ENCODE results near the gene NUP188.

DNA sequence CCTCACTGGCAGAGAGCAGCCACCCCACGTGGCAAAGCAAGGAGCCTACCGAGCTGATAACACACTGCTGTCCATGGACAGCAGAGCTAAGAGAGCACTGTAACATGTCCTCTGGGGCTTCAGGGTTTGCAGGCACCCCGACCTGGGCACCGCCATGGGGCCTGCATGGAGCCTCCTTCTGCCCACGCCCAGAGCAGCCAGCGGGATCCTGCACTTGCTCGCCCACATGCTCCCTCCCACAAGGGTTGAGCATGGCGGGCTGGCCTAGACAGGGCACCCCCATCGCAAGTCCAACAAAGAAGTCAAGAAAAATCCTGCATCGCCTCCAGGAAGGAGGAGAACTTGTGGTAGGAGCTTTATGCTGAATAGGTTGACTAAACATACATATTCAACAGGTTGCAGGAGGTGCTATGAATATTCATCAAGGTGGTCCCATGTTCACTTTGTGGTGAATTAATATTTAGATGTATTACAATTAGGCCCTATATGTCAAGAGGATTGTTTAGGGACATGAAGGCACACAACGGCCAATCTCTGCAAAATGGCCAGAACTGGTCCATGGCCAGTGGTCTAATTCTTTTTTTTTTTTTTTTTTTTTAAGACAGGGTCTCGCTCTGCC is 85.2 kb downstream of the NUP188 start:
- TF ChIP-seq, protein P1, sequence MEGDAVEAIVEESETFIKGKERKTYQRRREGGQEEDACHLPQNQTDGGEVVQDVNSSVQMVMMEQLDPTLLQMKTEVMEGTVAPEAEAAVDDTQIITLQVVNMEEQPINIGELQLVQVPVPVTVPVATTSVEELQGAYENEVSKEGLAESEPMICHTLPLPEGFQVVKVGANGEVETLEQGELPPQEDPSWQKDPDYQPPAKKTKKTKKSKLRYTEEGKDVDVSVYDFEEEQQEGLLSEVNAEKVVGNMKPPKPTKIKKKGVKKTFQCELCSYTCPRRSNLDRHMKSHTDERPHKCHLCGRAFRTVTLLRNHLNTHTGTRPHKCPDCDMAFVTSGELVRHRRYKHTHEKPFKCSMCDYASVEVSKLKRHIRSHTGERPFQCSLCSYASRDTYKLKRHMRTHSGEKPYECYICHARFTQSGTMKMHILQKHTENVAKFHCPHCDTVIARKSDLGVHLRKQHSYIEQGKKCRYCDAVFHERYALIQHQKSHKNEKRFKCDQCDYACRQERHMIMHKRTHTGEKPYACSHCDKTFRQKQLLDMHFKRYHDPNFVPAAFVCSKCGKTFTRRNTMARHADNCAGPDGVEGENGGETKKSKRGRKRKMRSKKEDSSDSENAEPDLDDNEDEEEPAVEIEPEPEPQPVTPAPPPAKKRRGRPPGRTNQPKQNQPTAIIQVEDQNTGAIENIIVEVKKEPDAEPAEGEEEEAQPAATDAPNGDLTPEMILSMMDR (tag by site-specific recombination; IDR thresholded peaks at IDR 0.05): no peak
- TF ChIP-seq ZNF335 (tag by site-specific recombination; conservative IDR thresholded peaks at IDR 0.05): no peak

Data from HEK293 (cell line).